Measurements from ENCODE around the gene TROAP.

TROAP gene

DNA sequence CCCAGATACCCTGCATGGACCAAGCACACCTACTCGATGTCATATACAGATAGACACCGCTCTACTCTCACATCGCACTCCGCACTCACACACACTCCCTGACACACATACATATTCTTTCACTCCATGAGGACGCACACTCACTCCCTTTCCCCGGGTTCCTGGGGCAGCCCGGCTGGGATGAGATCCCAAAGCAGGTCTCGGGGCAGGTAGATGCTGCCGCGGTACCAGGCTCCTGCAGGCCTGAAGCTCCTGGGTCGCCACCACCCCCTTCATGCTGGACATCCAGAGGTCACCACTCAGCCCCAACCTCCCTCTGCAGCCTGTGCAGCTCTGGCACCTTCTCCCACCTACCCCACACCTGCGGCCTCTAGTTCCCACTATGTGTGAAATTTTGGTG lies 11.6 kb downstream of the TROAP start:
- H2AK5ac ChIP-seq (ENCODE audit: low read depth, low read length): peak overlapping the region; percentile 47
- no peak overlapping the region for H3K27ac ChIP-seq (replicated peaks; ENCODE audit: low read length)
- no peak overlapping the region for H2BK5ac ChIP-seq (ENCODE audit: low read length)
- peaks cover 12 to 18% of the 10 kb centered on the region in 2 donors for H3K36me3 ChIP-seq (replicated peaks in 1 of 2; ENCODE audit: control insufficient read depth in 2 of 2, insufficient read depth in 2 of 2, low read length in 2 of 2)
- H3K27me3 ChIP-seq (ENCODE audit: control insufficient read depth in 3 of 3, insufficient read depth in 3 of 3, low read depth in 1 of 3, low read length in 3 of 3): peaks cover 20 to 68% (median 50%) of the 10 kb centered on the region in 3 experiments
- peaks cover 5 to 24% of the 10 kb centered on the region in 2 donors for H3K4me1 ChIP-seq (ENCODE audit: control insufficient read depth in 2 of 2, insufficient read depth in 1 of 2, low read depth in 1 of 2, low read length in 2 of 2)
- no peak overlapping the region for H2BK12ac ChIP-seq (ENCODE audit: low read length)
- H3K4me3 ChIP-seq (ENCODE audit: low read length in 2 of 2): no peak overlapping the region
- no peak overlapping the region for H2AFZ ChIP-seq (ENCODE audit: low read length)
- no peak overlapping the region for H4K91ac ChIP-seq (ENCODE audit: low read depth, low read length, poor library complexity)
- no peak overlapping the region for H2BK120ac ChIP-seq (ENCODE audit: low read depth, low read length)
- H3K4ac ChIP-seq (ENCODE audit: low read length): no peak overlapping the region
- H3K79me1 ChIP-seq (ENCODE audit: low read depth, low read length): peaks cover 1% of the 10 kb centered on the region
- no peak overlapping the region for H4K8ac ChIP-seq (ENCODE audit: low read depth, low read length)
- H2BK15ac ChIP-seq (ENCODE audit: low read length): no peak overlapping the region
- no peak overlapping the region for H3K9ac ChIP-seq (ENCODE audit: low read depth, low read length, poor library complexity)
- H3K18ac ChIP-seq (ENCODE audit: low read length): no peak overlapping the region
- H3K14ac ChIP-seq (ENCODE audit: low read length): no peak overlapping the region
- no peak overlapping the region for H3K4me2 ChIP-seq (ENCODE audit: insufficient read depth, low read length, poor library complexity, severe bottlenecking)
- no peak for DNase-seq (ENCODE audit: low spot score)
- WGBS, 2 donors (ENCODE audit: extremely low coverage in 2 of 2, insufficient read length in 2 of 2, insufficient replicate concordance in 1 of 2): 100% methylated on average over 4 of the region's 12 CpGs; no CpG with 5 or more reads in 1 of the 2 donors
- H3K9me3 ChIP-seq (replicated peaks in 1 of 2; ENCODE audit: control insufficient read depth in 2 of 2, insufficient read depth in 1 of 2, low read depth in 1 of 2, low read length in 2 of 2): peaks cover 0 to 5% of the 10 kb centered on the region in 2 donors
- H3K23ac ChIP-seq (ENCODE audit: low read depth, low read length, poor library complexity): peak overlapping the region; percentile 34

DNA sequence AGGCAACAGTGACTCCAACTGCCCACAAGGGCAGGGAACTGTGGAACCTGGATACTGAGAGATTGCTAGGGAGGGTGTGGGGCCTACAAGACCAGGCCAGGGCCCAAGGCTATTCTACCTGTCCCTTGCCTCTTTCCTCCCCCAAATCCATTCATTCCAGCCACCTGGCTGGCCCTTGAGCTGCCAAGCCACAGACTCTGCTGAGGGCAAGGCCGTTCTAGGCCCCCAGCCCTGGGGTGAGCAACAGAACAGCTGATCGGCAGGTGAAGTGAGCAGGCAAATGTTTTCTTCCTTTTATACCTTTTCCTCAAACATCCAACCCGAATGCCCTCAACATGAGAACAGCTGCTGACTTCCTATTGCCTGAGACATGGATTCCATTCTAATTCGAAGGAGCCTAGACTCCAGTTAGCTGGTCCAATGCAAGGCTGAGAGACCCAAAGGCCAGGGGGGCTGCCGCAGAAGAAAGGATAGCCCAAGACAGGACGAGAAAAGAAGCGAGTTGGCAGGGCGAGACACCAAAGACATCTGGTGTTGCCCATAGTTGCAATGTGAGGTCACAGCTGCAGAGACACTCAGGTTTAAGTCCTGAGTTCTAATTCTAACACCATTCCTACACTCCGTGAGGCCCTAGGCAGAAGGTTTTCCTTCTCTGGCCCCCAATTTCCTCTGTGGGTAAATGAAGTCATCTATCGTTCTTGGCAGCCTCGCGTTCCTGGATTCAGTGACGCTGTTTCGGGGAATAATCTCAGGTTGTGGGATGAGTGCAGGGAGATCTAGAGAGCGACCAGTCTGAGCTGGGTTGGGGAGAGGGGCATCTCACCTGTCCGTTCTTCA lies 12.3 kb downstream of the TROAP start:
- Histone ChIP-seq H2AK5ac (ENCODE audit: low read depth, low read length) (peak overlapping the region; percentile 50), H3K27me3 (ENCODE audit: control insufficient read depth in 3 of 3, insufficient read depth in 3 of 3, low read depth in 1 of 3, low read length in 3 of 3) (peaks cover 20 to 74% (median 56%) of the 10 kb centered on the region in 3 experiments)

DNA sequence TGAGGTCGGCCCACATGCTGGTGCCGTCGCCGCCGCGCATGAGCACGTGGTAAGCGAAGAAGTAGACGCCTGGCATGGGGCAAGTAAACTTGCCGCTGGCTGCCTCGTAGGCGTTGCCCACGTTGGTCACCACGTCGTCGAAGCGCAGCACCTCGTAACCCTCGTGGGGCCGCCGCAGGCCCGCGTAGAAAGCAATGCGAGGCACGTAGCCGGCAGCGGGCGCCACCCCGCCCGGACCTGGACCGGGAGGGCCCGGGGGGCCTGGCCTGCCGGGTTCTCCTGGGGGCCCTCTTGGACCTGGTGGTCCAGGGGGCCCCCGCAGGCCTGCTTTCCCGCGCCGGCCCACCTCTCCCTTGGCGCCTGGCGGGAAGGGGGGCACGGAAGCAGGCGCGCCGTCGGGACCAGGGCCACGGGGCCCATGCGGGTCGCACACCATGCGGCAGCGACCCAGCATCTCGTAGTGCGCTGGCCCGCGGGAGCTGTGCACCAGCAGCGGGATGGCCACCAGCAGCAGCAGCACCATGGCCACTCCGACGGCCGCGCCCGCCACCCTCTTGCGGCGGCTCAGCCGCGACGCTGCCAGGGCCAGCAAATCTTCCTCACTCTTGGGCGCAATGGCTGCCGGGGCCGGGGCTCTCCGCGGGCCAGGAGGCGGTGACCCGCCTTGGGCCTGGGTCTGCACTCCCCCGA lies 13.0 kb downstream of the TROAP start:
- peaks cover 20 to 81% (median 64%) of the 10 kb centered on the region in 3 experiments for H3K27me3 ChIP-seq (ENCODE audit: control insufficient read depth in 3 of 3, insufficient read depth in 3 of 3, low read depth in 1 of 3, low read length in 3 of 3)
- H3K23ac ChIP-seq (ENCODE audit: low read depth, low read length, poor library complexity): peak overlapping the region; percentile 86
- H2BK5ac ChIP-seq (ENCODE audit: low read length): no peak overlapping the region
- no peak overlapping the region for H3K4ac ChIP-seq (ENCODE audit: low read length)
- H3K4me1 ChIP-seq (ENCODE audit: control insufficient read depth in 2 of 2, insufficient read depth in 1 of 2, low read depth in 1 of 2, low read length in 2 of 2): peaks cover 10 to 35% of the 10 kb centered on the region in 2 donors
- H4K8ac ChIP-seq (ENCODE audit: low read depth, low read length): peak overlapping the region; percentile 79
- peak overlapping the region; percentile 52 for H2BK120ac ChIP-seq (ENCODE audit: low read depth, low read length)
- H3K27ac ChIP-seq (replicated peaks; ENCODE audit: low read length): no peak overlapping the region
- peak overlapping the region; percentile 97 for H2AFZ ChIP-seq (ENCODE audit: low read length)
- peak overlapping the region; percentile 70 for H2BK15ac ChIP-seq (ENCODE audit: low read length)
- H3K36me3 ChIP-seq (replicated peaks in 1 of 2; ENCODE audit: control insufficient read depth in 2 of 2, insufficient read depth in 2 of 2, low read length in 2 of 2): peaks cover 4% of the 10 kb centered on the region in 2 donors
- no peaks in the 10 kb centered on the region for H3K79me1 ChIP-seq (ENCODE audit: low read depth, low read length)
- H3K4me3 ChIP-seq (ENCODE audit: low read length in 2 of 2): no peak overlapping the region
- peak overlapping the region; percentile 50 for H2AK5ac ChIP-seq (ENCODE audit: low read depth, low read length)
- H3K18ac ChIP-seq (ENCODE audit: low read length): peak overlapping the region; percentile 81
- H3K4me2 ChIP-seq (ENCODE audit: insufficient read depth, low read length, poor library complexity, severe bottlenecking): peak overlapping the region; percentile 76
- no CpG with 5 or more reads among the region's 72 CpGs for WGBS, 2 donors (ENCODE audit: extremely low coverage in 2 of 2, insufficient read length in 2 of 2, insufficient replicate concordance in 1 of 2)
- H3K14ac ChIP-seq (ENCODE audit: low read length): no peak overlapping the region
- H4K91ac ChIP-seq (ENCODE audit: low read depth, low read length, poor library complexity): peak overlapping the region; percentile 66
- H3K9ac ChIP-seq (ENCODE audit: low read depth, low read length, poor library complexity): no peak overlapping the region
- no peak for DNase-seq (ENCODE audit: low spot score)
- no peak overlapping the region for H2BK12ac ChIP-seq (ENCODE audit: low read length)
- peaks cover 0 to 5% of the 10 kb centered on the region in 2 donors for H3K9me3 ChIP-seq (replicated peaks in 1 of 2; ENCODE audit: control insufficient read depth in 2 of 2, insufficient read depth in 1 of 2, low read depth in 1 of 2, low read length in 2 of 2)

More for the DNA sequence above, 12.3 kb downstream of the TROAP start:
- Histone ChIP-seq H3K23ac (ENCODE audit: low read depth, low read length, poor library complexity) (peak overlapping the region; percentile 67), H4K8ac (ENCODE audit: low read depth, low read length) (no peak overlapping the region), H2BK120ac (ENCODE audit: low read depth, low read length) (peak overlapping the region; percentile 52), H3K4me3 (ENCODE audit: low read length in 2 of 2) (no peak overlapping the region), H3K27ac (replicated peaks; ENCODE audit: low read length) (no peak overlapping the region), H2BK15ac (ENCODE audit: low read length) (peak overlapping the region; percentile 70), H3K9ac (ENCODE audit: low read depth, low read length, poor library complexity) (no peak overlapping the region), H3K4me1 (ENCODE audit: control insufficient read depth in 2 of 2, insufficient read depth in 1 of 2, low read depth in 1 of 2, low read length in 2 of 2) (peaks cover 5 to 27% of the 10 kb centered on the region in 2 donors), H3K18ac (ENCODE audit: low read length) (no peak overlapping the region), H3K9me3 (replicated peaks in 1 of 2; ENCODE audit: control insufficient read depth in 2 of 2, insufficient read depth in 1 of 2, low read depth in 1 of 2, low read length in 2 of 2) (peaks cover 0 to 5% of the 10 kb centered on the region in 2 donors), H3K79me1 (ENCODE audit: low read depth, low read length) (no peaks in the 10 kb centered on the region), H2AFZ (ENCODE audit: low read length) (no peak overlapping the region), H3K4me2 (ENCODE audit: insufficient read depth, low read length, poor library complexity, severe bottlenecking) (no peak overlapping the region), H2BK5ac (ENCODE audit: low read length) (no peak overlapping the region), H3K36me3 (replicated peaks in 1 of 2; ENCODE audit: control insufficient read depth in 2 of 2, insufficient read depth in 2 of 2, low read length in 2 of 2) (peaks cover 9 to 12% of the 10 kb centered on the region in 2 donors), H2BK12ac (ENCODE audit: low read length) (no peak overlapping the region), H3K4ac (ENCODE audit: low read length) (no peak overlapping the region), H3K14ac (ENCODE audit: low read length) (no peak overlapping the region), H4K91ac (ENCODE audit: low read depth, low read length, poor library complexity) (no peak overlapping the region)
- no peak for DNase-seq (ENCODE audit: low spot score)
- no CpG with 5 or more reads among the region's 16 CpGs for WGBS, 2 donors (ENCODE audit: extremely low coverage in 2 of 2, insufficient read length in 2 of 2, insufficient replicate concordance in 1 of 2)

Data from neuronal stem cell (in vitro differentiated cells).